Peyer's patch (tissue), 4 donors: Measurements from ENCODE around the gene TLR8. TPM values are rescaled to one million over a fixed set of nuclear protein-coding genes. Genes with fewer than 3 reads are reported as not detected.

Source experiments
- DNase-seq, 3 donors: peaks; one replicate each; pipeline ENCODE4 v3.0.0-alpha.2; 2017 to 2019
- H3K27ac ChIP-seq, 4 donors: fragments of 200-600 bp; sonication (generic); one replicate each; pipeline ENCODE4 v1.5.1; 2016 to 2019
- H3K27me3 ChIP-seq, 2 donors: fragments of 200-600 bp; sonication (generic); one replicate each; pipeline ENCODE4 v1.5.1; 2019
- H3K36me3 ChIP-seq, 3 donors: fragments of 200-600 bp; sonication (generic); one replicate each; pipeline ENCODE4 v1.5.1; 2016 to 2019
- H3K4me1 ChIP-seq, 4 donors: fragments of 200-600 bp; sonication (generic); one replicate each; pipeline ENCODE4 v1.5.1; 2016 to 2019
- H3K4me3 ChIP-seq, 4 donors: fragments of 200-600 bp; sonication (generic); 1 replicate in 3 of 4; 2 replicates in 1 of 4; pipeline ENCODE4 v1.5.1; 2016 to 2019; ENCODE audit warnings: mild to moderate bottlenecking in 1 of 4
- H3K9me3 ChIP-seq, 4 donors: fragments of 200-600 bp; sonication (generic); one replicate each; pipeline ENCODE4 v1.5.1; 2016 to 2019; ENCODE audit warnings: mild to moderate bottlenecking in 1 of 4
- CTCF ChIP-seq, 6 experiments: fragments of 450-650 bp in 4 of 6; fragments of 200-600 bp in 2 of 6; sonication (generic) in 1 of 6; IDR thresholded peaks; one replicate each; pipeline ENCODE4 v1.5.1; 2017 to 2019; ENCODE audit warnings: antibody characterized with exemption in 6 of 6, mild to moderate bottlenecking in 3 of 6, moderate library complexity in 1 of 6
- POLR2A ChIP-seq, 2 donors: fragments of 450-650 bp; IDR thresholded peaks; one replicate each; pipeline ENCODE4 v1.5.1; 2017; ENCODE audit warnings: antibody characterized with exemption in 2 of 2, mild to moderate bottlenecking in 2 of 2, moderate library complexity in 2 of 2
- total RNA-seq, 4 donors: library from RNA; depleted of rRNA; stranded (reverse); fragments of >200 nt; gene quantifications; one replicate each; pipeline ENCODE4 v1.1.0, GENCODE V29; 2016

The TLR8 gene
- total RNA-seq, 4 donors from 2014 or later, result 0.28 to 1.3 TPM; not detected in 2

GRCh38 chrX:12911122-12911470 is 4.7 kb downstream of the TLR8 start:
- Histone ChIP-seq H3K36me3 (no peaks in the 10 kb centered on the region), H3K4me3 (no peak overlapping the region), H3K4me1 (no peaks in the 10 kb centered on the region), H3K27ac (no peak overlapping the region), H3K9me3 (no peaks in the 10 kb centered on the region), H3K27me3 (no peaks in the 10 kb centered on the region)
- TF ChIP-seq CTCF (IDR thresholded peaks at IDR 0.05) (no peak), POLR2A (IDR thresholded peaks at IDR 0.05) (no peak)
- no peak for DNase-seq

GRCh38 chrX:12912791-12913482 is 6.5 kb downstream of the TLR8 start:
- no peak for DNase-seq
- Histone ChIP-seq H3K9me3 (no peaks in the 10 kb centered on the region), H3K27ac (no peak overlapping the region), H3K27me3 (no peaks in the 10 kb centered on the region), H3K4me1 (no peaks in the 10 kb centered on the region), H3K4me3 (no peak overlapping the region), H3K36me3 (no peaks in the 10 kb centered on the region)
- no peak for TF ChIP-seq POLR2A (IDR thresholded peaks at IDR 0.05)

- H3K4me3 ChIP-seq, result no peak overlapping the region
- DNase-seq, result no peak
These were observed 11.3 kb downstream of the TLR8 start for GRCh38 chrX:12917753-12918152.

GRCh38 chrX:12919051-12919450 is 12.6 kb downstream of the TLR8 start:
- Histone ChIP-seq H3K4me3 (no peak overlapping the region), H3K36me3 (no peaks in the 10 kb centered on the region), H3K4me1 (no peaks in the 10 kb centered on the region), H3K27ac (no peak overlapping the region), H3K27me3 (no peaks in the 10 kb centered on the region), H3K9me3 (no peaks in the 10 kb centered on the region)
- no peak for TF ChIP-seq CTCF (IDR thresholded peaks at IDR 0.05)
- DNase-seq, result no peak

More at GRCh38 chrX:12917753-12918152, 11.3 kb downstream of the TLR8 start:
- no peaks in the 10 kb centered on the region for H3K27me3 ChIP-seq
- H3K9me3 ChIP-seq, result no peaks in the 10 kb centered on the region
- H3K27ac ChIP-seq, result no peak overlapping the region
- H3K36me3 ChIP-seq, result no peaks in the 10 kb centered on the region
- no peaks in the 10 kb centered on the region for H3K4me1 ChIP-seq
- TF ChIP-seq CTCF (IDR thresholded peaks at IDR 0.05) (no peak), POLR2A (IDR thresholded peaks at IDR 0.05) (no peak)

GRCh38 chrX:12919620-12920019 is 13.2 kb downstream of the TLR8 start:
- Histone ChIP-seq H3K4me3 (no peak overlapping the region), H3K27me3 (no peaks in the 10 kb centered on the region), H3K27ac (no peak overlapping the region), H3K36me3 (no peaks in the 10 kb centered on the region), H3K4me1 (no peaks in the 10 kb centered on the region), H3K9me3 (no peaks in the 10 kb centered on the region)
- no peak for DNase-seq
- TF ChIP-seq POLR2A (IDR thresholded peaks at IDR 0.05) (no peak), CTCF (IDR thresholded peaks at IDR 0.05) (no peak)

GRCh38 chrX:12920990-12921389 is 14.6 kb downstream of the TLR8 start:
- H3K27ac ChIP-seq, result no peak overlapping the region
- no peaks in the 10 kb centered on the region for H3K9me3 ChIP-seq
- no peak for TF ChIP-seq CTCF (IDR thresholded peaks at IDR 0.05)
- TF ChIP-seq POLR2A (IDR thresholded peaks at IDR 0.05), result no peak
- H3K36me3 ChIP-seq, result no peaks in the 10 kb centered on the region
- DNase-seq, result no peak
- H3K27me3 ChIP-seq, result no peaks in the 10 kb centered on the region
- H3K4me3 ChIP-seq, result no peak overlapping the region
- no peaks in the 10 kb centered on the region for H3K4me1 ChIP-seq
